A549 treated with Hydrocortisone at 1 μM for 4 hours (cell line): Measurements from ENCODE around the gene PPT2. TPM values are rescaled to one million over a fixed set of nuclear protein-coding genes. Genes with fewer than 3 reads are reported as not detected.

ENCODE experiments used
- total RNA-seq: library from RNA; stranded (reverse); fragments of 200-300 nt; extraction: Qiagen RNA extraction; gene quantifications from 5 replicates; pipeline ENCODE4 v1.2.3, GENCODE V29; 2022

The PPT2 gene
- total RNA-seq: 6.9 to 8.9 TPM (median 8.3 TPM) in 5 replicates

GRCh38 chr6:32153564-32154513 lies at the start of gene PPT2:
TSS of gene PPT2 (plus strand) at chr6:32154141. CDS start at chr6:32154595, 454 bp downstream.

GRCh38 chr6:32109114-32109764 lies 44.7 kb upstream of the PPT2 start, which contains the start of gene TNXB:
TSS of gene TNXB (minus strand) at chr6:32109338. CDS start at chr6:32098198, 11,140 bp downstream.

GRCh38 chr6:32127717-32128592 lies 26.0 kb upstream of the PPT2 start, which contains the start of gene ATF6B:
TSS of gene ATF6B (minus strand) at chr6:32128246. CDS start at chr6:32128207, 39 bp downstream.

GRCh38 chr6:32151863-32152768 lies 1.8 kb upstream of the PPT2 start, which contains the start of gene PRRT1:
TSS of gene PRRT1 (minus strand) at chr6:32151939. CDS start at chr6:32151827, 112 bp downstream.

GRCh38 chr6:32164295-32164694 lies 10.4 kb downstream of the PPT2 start, which contains the start of gene EGFL8:
TSS of gene EGFL8 (plus strand) at chr6:32164595. CDS start at chr6:32166166, 1,571 bp downstream.

GRCh38 chr6:32175711-32176475 lies 22.0 kb downstream of the PPT2 start, which contains the start of gene AGPAT1:
TSS of gene AGPAT1 (minus strand) at chr6:32176084. CDS start at chr6:32171496, 4,588 bp downstream.

GRCh38 chr6:32177788-32178546 lies 24.0 kb downstream of the PPT2 start, which contains the start of gene RNF5:
TSS of gene RNF5 (plus strand) at chr6:32178405. CDS start at chr6:32178512, 107 bp downstream.

GRCh38 chr6:32184084-32184640 lies 30.2 kb downstream of the PPT2 start, which contains the start of gene AGER:
TSS of gene AGER (minus strand) at chr6:32184253. CDS start at chr6:32184222, 31 bp downstream.

GRCh38 chr6:32190054-32190851 lies 36.3 kb downstream of the PPT2 start, which contains the start of gene PBX2:
TSS of gene PBX2 (minus strand) at chr6:32190202. CDS start at chr6:32189915, 287 bp downstream.

GRCh38 chr6:32192608-32193039 lies 38.7 kb downstream of the PPT2 start, which contains the start of gene GPSM3:
TSS of gene GPSM3 (minus strand) at chr6:32192643. CDS start at chr6:32192513, 130 bp downstream.

Other genes starting within 250 kb of the PPT2 start
- 0.17 to 0.46 TPM (median 0.38 TPM) in 5 replicates for gene C2, start 226.4 kb upstream of the PPT2 start, total RNA-seq
- 1.7 to 2.3 TPM (median 1.9 TPM) in 5 replicates for gene CFB, start 208.0 kb upstream of the PPT2 start, total RNA-seq
- gene NELFE, start 195.2 kb upstream of the PPT2 start, total RNA-seq: 73.7 to 87.1 TPM (median 76.9 TPM) in 5 replicates
- gene SKIC2, start 195.0 kb upstream of the PPT2 start, total RNA-seq: 21.3 to 24.7 TPM (median 23.3 TPM) in 5 replicates
- 10.4 to 12.4 TPM (median 11.6 TPM) in 5 replicates for gene DXO, start 182.0 kb upstream of the PPT2 start, total RNA-seq
- 0.79 to 1.5 TPM (median 0.85 TPM) in 5 replicates for gene C4A, start 172.1 kb upstream of the PPT2 start, total RNA-seq
- gene C4B, start 139.3 kb upstream of the PPT2 start, total RNA-seq: 0.35 to 0.93 TPM (median 0.67 TPM) in 5 replicates
- not detected in 5 replicates for gene CYP21A2, start 115.7 kb upstream of the PPT2 start, total RNA-seq
- 0.32 to 0.66 TPM (median 0.52 TPM) in 5 replicates for gene TNXB, start 44.8 kb upstream of the PPT2 start, total RNA-seq
- gene ATF6B, start 25.9 kb upstream of the PPT2 start, total RNA-seq: 31.1 to 34.2 TPM (median 32.9 TPM) in 5 replicates
- 6.2 to 7.1 TPM (median 6.7 TPM) in 5 replicates for gene FKBPL, start 23.9 kb upstream of the PPT2 start, total RNA-seq
- 0.56 to 1.0 TPM (median 0.63 TPM) in 5 replicates for gene PRRT1, start 2.2 kb upstream of the PPT2 start, total RNA-seq
- 0.69 to 2.5 TPM (median 1.8 TPM) in 5 replicates for gene EGFL8, start 10.5 kb downstream of the PPT2 start, total RNA-seq
- 38.0 to 40.4 TPM (median 39.4 TPM) in 5 replicates for gene AGPAT1, start 21.9 kb downstream of the PPT2 start, total RNA-seq
- 34.1 to 48.8 TPM (median 44.7 TPM) in 5 replicates for gene RNF5, start 24.3 kb downstream of the PPT2 start, total RNA-seq
- 1.2 to 2.3 TPM (median 1.6 TPM) in 5 replicates for gene AGER, start 30.1 kb downstream of the PPT2 start, total RNA-seq
- 13.5 to 17.2 TPM (median 15.7 TPM) in 5 replicates for gene PBX2, start 36.1 kb downstream of the PPT2 start, total RNA-seq
- 0.23 to 0.47 TPM (median 0.45 TPM) in 5 replicates for gene GPSM3, start 38.5 kb downstream of the PPT2 start, total RNA-seq
- 0.57 to 0.80 TPM (median 0.75 TPM) in 5 replicates for gene NOTCH4, start 69.9 kb downstream of the PPT2 start, total RNA-seq
- not detected in 5 replicates for gene TSBP1, start 217.8 kb downstream of the PPT2 start, total RNA-seq